CD4-positive, alpha-beta memory T cell (primary cell): ENCODE data around the gene KIZ. TPM values are rescaled to one million over a fixed set of nuclear protein-coding genes. Genes with fewer than 3 reads are reported as not detected.

Experiments
- CTCF ChIA-PET: fragments of 350-600 bp; sonication (Branson Sonifier 250); formaldehyde crosslinking; loops from one replicate; lab custom pipeline; 2021; ENCODE audit warnings: inconsistent platforms; ENCODE audit not compliant: partially characterized antibody; lab: Charles Lee
- POLR2A ChIA-PET: fragments of 350-600 bp; sonication (Branson Sonifier 250); formaldehyde crosslinking; loops from one replicate; lab custom pipeline; 2021; ENCODE audit not compliant: partially characterized antibody; lab: Charles Lee
- DNase-seq, 5 donors: peaks; one replicate each; pipeline versions ENCODE4 v3.0.0 to v3.0.0-alpha.2; 2020 to 2022; ENCODE audit warnings: mixed read lengths in 1 of 5
- H3K27ac ChIP-seq: one replicate; pipeline ENCODE4 v1.7.0; 2013; ENCODE audit warnings: low read depth, low read length
- H3K27me3 ChIP-seq: 2 replicates; pipeline ENCODE4 v1.7.0; 2013; ENCODE audit warnings: mild to moderate bottlenecking, low read length, moderate library complexity; ENCODE audit not compliant: insufficient read depth
- H3K36me3 ChIP-seq: 2 replicates; pipeline ENCODE4 v1.7.0; 2013; ENCODE audit warnings: mild to moderate bottlenecking, low read length, moderate library complexity; ENCODE audit not compliant: insufficient read depth
- H3K4me1 ChIP-seq: 2 replicates; pipeline ENCODE4 v1.7.0; 2013; ENCODE audit warnings: mild to moderate bottlenecking, low read length, moderate library complexity; ENCODE audit not compliant: insufficient read depth
- H3K4me3 ChIP-seq, 2 donors: one replicate each; pipeline ENCODE4 v1.7.0; 2013; ENCODE audit warnings: low read length in 2 of 2, mild to moderate bottlenecking in 1 of 2
- H3K9me3 ChIP-seq, 2 donors: one replicate each; pipeline ENCODE4 v1.7.0; 2013; ENCODE audit warnings: low read length in 2 of 2, control low read depth in 1 of 2; ENCODE audit not compliant: control insufficient read depth in 1 of 2
- H3K27ac Mint-ChIP-seq, 7 donors: one replicate each; pipeline ENCODE4 v1.8.0; 2020 to 2021; ENCODE audit warnings: mixed read lengths in 7 of 7, mild to moderate bottlenecking in 6 of 7, inconsistent platforms in 3 of 7, moderate library complexity in 3 of 7
- H3K27me3 Mint-ChIP-seq, 2 donors: one replicate each; pipeline ENCODE4 v1.8.0; 2020 to 2021; ENCODE audit warnings: mixed read lengths in 2 of 2
- H3K36me3 Mint-ChIP-seq, 2 donors: one replicate each; pipeline ENCODE4 v1.8.0; 2020 to 2021; ENCODE audit warnings: mixed read lengths in 2 of 2, inconsistent platforms in 1 of 2, mild to moderate bottlenecking in 1 of 2
- H3K4me1 Mint-ChIP-seq, 4 donors: one replicate each; pipeline ENCODE4 v1.8.0; 2020 to 2021; ENCODE audit warnings: mixed read lengths in 4 of 4, mild to moderate bottlenecking in 1 of 4
- H3K4me3 Mint-ChIP-seq, 8 donors: one replicate each; pipeline ENCODE4 v1.8.0; 2020 to 2021; ENCODE audit warnings: mixed read lengths in 8 of 8, mild to moderate bottlenecking in 7 of 8, moderate library complexity in 6 of 8, inconsistent platforms in 3 of 8
- H3K9me3 Mint-ChIP-seq, 8 donors: one replicate each; pipeline ENCODE4 v1.8.0; 2020 to 2021; ENCODE audit warnings: mixed read lengths in 8 of 8, mild to moderate bottlenecking in 5 of 8, inconsistent platforms in 3 of 8, moderate library complexity in 1 of 8
- intact Hi-C: fragments of 100-400 bp; cut with micrococcal nuclease; formaldehyde crosslinking; loops from one replicate; pipeline ENCODE4 v1.15.1; 2023
- polyA plus RNA-seq, 2 donors: library from polyadenylated mRNA; unstranded; fragments of 300-500 nt; fragmentation: Illumina TruSeq; gene quantifications; one replicate each; pipeline ENCODE4 v1.2.3, GENCODE V29; 2021
- total RNA-seq, 2 experiments: library from RNA; stranded (reverse); gene quantifications; one replicate each; pipeline ENCODE4 v1.2.3, GENCODE V29; 2021

KIZ gene
- total and polyA plus RNA-seq, 4 experiments from 2014 or later: 15.9 to 46.3 (median 25.4) TPM

- intact Hi-C loops: no loop called here
- no peak overlapping the region for H3K27ac ChIP-seq
- no peaks in the 10 kb centered on the region for H3K9me3 ChIP-seq
- no peak overlapping the region for H3K4me3 Mint-ChIP-seq
- ChIA-PET CTCF (interaction anchor here (7.4 kb wide), 1 partner anchor 11 kb away, joined by 33 read pairs; no protein-coding TSS in a partner anchor), POLR2A (no interaction called here)
- H3K4me3 ChIP-seq: no peak overlapping the region
- H3K27me3 ChIP-seq: no peaks in the 10 kb centered on the region
- no peak for DNase-seq
- H3K27me3 Mint-ChIP-seq: no peaks in the 10 kb centered on the region
- no peaks in the 10 kb centered on the region for H3K4me1 ChIP-seq
- H3K36me3 ChIP-seq: no peaks in the 10 kb centered on the region
- peaks cover 32 to 44% of the 10 kb centered on the region in 2 donors for H3K36me3 Mint-ChIP-seq
- no peaks in the 10 kb centered on the region for H3K9me3 Mint-ChIP-seq
- H3K27ac Mint-ChIP-seq: no peak overlapping the region
- no peaks in the 10 kb centered on the region for H3K4me1 Mint-ChIP-seq
These were observed 98.3 kb downstream of the KIZ start for GRCh38 chr20:21224217-21224616.

- H3K27ac ChIP-seq: no peak overlapping the region
- H3K4me1 Mint-ChIP-seq: no peaks in the 10 kb centered on the region
- no peaks in the 10 kb centered on the region for H3K36me3 ChIP-seq
- H3K4me3 ChIP-seq: no peak overlapping the region
- H3K4me1 ChIP-seq: no peaks in the 10 kb centered on the region
- ChIA-PET POLR2A (no interaction called here), CTCF (interaction anchor here (7.4 kb wide), 1 partner anchor 10 kb away, joined by 33 read pairs; no protein-coding TSS in a partner anchor)
- H3K4me3 Mint-ChIP-seq: no peak overlapping the region
- no peaks in the 10 kb centered on the region for H3K27me3 ChIP-seq
- H3K9me3 ChIP-seq: no peaks in the 10 kb centered on the region
- no peaks in the 10 kb centered on the region for H3K9me3 Mint-ChIP-seq
- peaks cover 34 to 45% of the 10 kb centered on the region in 2 donors for H3K36me3 Mint-ChIP-seq
- intact Hi-C loops: no loop called here
- H3K27ac Mint-ChIP-seq: no peak overlapping the region
- DNase-seq: no peak
- H3K27me3 Mint-ChIP-seq: no peaks in the 10 kb centered on the region
These were observed 99.5 kb downstream of the KIZ start for GRCh38 chr20:21225215-21225947.

- Histone ChIP-seq H3K4me3 (no peak overlapping the region), H3K36me3 (no peaks in the 10 kb centered on the region), H3K27me3 (no peaks in the 10 kb centered on the region), H3K4me1 (no peaks in the 10 kb centered on the region), H3K9me3 (no peaks in the 10 kb centered on the region), H3K27ac (no peak overlapping the region)
- no peaks in the 10 kb centered on the region for H3K4me1 Mint-ChIP-seq
- POLR2A ChIA-PET: no interaction called here
- intact Hi-C loops: no loop called here
- no peaks in the 10 kb centered on the region for H3K27me3 Mint-ChIP-seq
- CTCF ChIA-PET: interaction anchor here (2.2 kb wide), 1 partner anchor 277 kb away, joined by 14 read pairs; no protein-coding TSS in a partner anchor
- peaks cover 41 to 53% of the 10 kb centered on the region in 2 donors for H3K36me3 Mint-ChIP-seq
- DNase-seq: no peak
- H3K27ac Mint-ChIP-seq: peak overlapping the region in 1 of 7 donors; percentile 42
- H3K9me3 Mint-ChIP-seq: no peaks in the 10 kb centered on the region
- H3K4me3 Mint-ChIP-seq: no peak overlapping the region
These were observed 102.6 kb downstream of the KIZ start for GRCh38 chr20:21228511-21228910.

GRCh38 chr20:21229163-21229562 lies 103.3 kb downstream of the KIZ start:
- POLR2A ChIA-PET: no interaction called here
- Mint-ChIP-seq H3K4me3 (no peak overlapping the region), H3K9me3 (no peaks in the 10 kb centered on the region), H3K27ac (no peak overlapping the region), H3K36me3 (peaks cover 41 to 53% of the 10 kb centered on the region in 2 donors), H3K27me3 (no peaks in the 10 kb centered on the region), H3K4me1 (no peaks in the 10 kb centered on the region)
- H3K27ac ChIP-seq: no peak overlapping the region
- H3K36me3 ChIP-seq: no peaks in the 10 kb centered on the region
- DNase-seq: no peak
- no peaks in the 10 kb centered on the region for H3K9me3 ChIP-seq
- no peak overlapping the region for H3K4me3 ChIP-seq
- CTCF ChIA-PET: interaction anchor here (1.5 to 2.2 kb wide), 3 partner anchors 181 to 276 kb away, joined by 4 to 14 read pairs (median 4); no protein-coding TSS in a partner anchor
- H3K4me1 ChIP-seq: no peaks in the 10 kb centered on the region
- H3K27me3 ChIP-seq: no peaks in the 10 kb centered on the region
- intact Hi-C loops: no loop called here

GRCh38 chr20:21230220-21230619 lies 104.3 kb downstream of the KIZ start:
- intact Hi-C loops: no loop called here
- no peaks in the 10 kb centered on the region for H3K4me1 Mint-ChIP-seq
- H3K27ac ChIP-seq: no peak overlapping the region
- H3K36me3 ChIP-seq: no peaks in the 10 kb centered on the region
- no peaks in the 10 kb centered on the region for H3K9me3 ChIP-seq
- H3K9me3 Mint-ChIP-seq: no peaks in the 10 kb centered on the region
- POLR2A ChIA-PET: no interaction called here
- no peak overlapping the region for H3K4me3 Mint-ChIP-seq
- H3K27me3 Mint-ChIP-seq: no peaks in the 10 kb centered on the region
- CTCF ChIA-PET: interaction anchor here (1.5 to 2.2 kb wide), 3 partner anchors 182 to 275 kb away, joined by 4 to 14 read pairs (median 4); no protein-coding TSS in a partner anchor
- no peak overlapping the region for H3K27ac Mint-ChIP-seq
- H3K4me1 ChIP-seq: no peaks in the 10 kb centered on the region
- H3K36me3 Mint-ChIP-seq: peaks cover 38 to 53% of the 10 kb centered on the region in 2 donors
- no peaks in the 10 kb centered on the region for H3K27me3 ChIP-seq
- no peak for DNase-seq
- H3K4me3 ChIP-seq: no peak overlapping the region

- intact Hi-C loops: no loop called here
- Histone ChIP-seq H3K36me3 (no peaks in the 10 kb centered on the region), H3K4me3 (no peak overlapping the region), H3K9me3 (no peaks in the 10 kb centered on the region), H3K4me1 (peaks cover 1% of the 10 kb centered on the region), H3K27ac (no peak overlapping the region), H3K27me3 (no peaks in the 10 kb centered on the region)
- no peaks in the 10 kb centered on the region for H3K9me3 Mint-ChIP-seq
- no peak for DNase-seq
- no peaks in the 10 kb centered on the region for H3K4me1 Mint-ChIP-seq
- CTCF ChIA-PET: interaction anchor here (1.5 to 1.8 kb wide), 2 partner anchors 182 to 273 kb away, joined by 4 read pairs; no protein-coding TSS in a partner anchor
- no peaks in the 10 kb centered on the region for H3K27me3 Mint-ChIP-seq
- POLR2A ChIA-PET: no interaction called here
- H3K27ac Mint-ChIP-seq: no peak overlapping the region
- peaks cover 34 to 49% of the 10 kb centered on the region in 2 donors for H3K36me3 Mint-ChIP-seq
- H3K4me3 Mint-ChIP-seq: no peak overlapping the region
These were observed 104.8 kb downstream of the KIZ start for GRCh38 chr20:21230686-21231085.

GRCh38 chr20:21232546-21233280 lies 106.8 kb downstream of the KIZ start:
- peaks cover 2 to 4% (median 3%) of the 10 kb centered on the region in 4 donors for H3K4me1 Mint-ChIP-seq
- POLR2A ChIA-PET: no interaction called here
- no peak overlapping the region for H3K27ac Mint-ChIP-seq
- no peak overlapping the region for H3K4me3 Mint-ChIP-seq
- Histone ChIP-seq H3K27me3 (no peaks in the 10 kb centered on the region), H3K27ac (no peak overlapping the region), H3K4me1 (peaks cover 4% of the 10 kb centered on the region), H3K9me3 (no peaks in the 10 kb centered on the region), H3K36me3 (no peaks in the 10 kb centered on the region), H3K4me3 (no peak overlapping the region)
- H3K9me3 Mint-ChIP-seq: no peaks in the 10 kb centered on the region
- CTCF ChIA-PET: interaction anchor here (0.7 to 1.8 kb wide), 5 partner anchors 270 to 376 kb away, joined by 3 to 16 read pairs (median 3); no protein-coding TSS in a partner anchor
- H3K36me3 Mint-ChIP-seq: peaks cover 28 to 37% of the 10 kb centered on the region in 2 donors
- no peak for DNase-seq
- no peaks in the 10 kb centered on the region for H3K27me3 Mint-ChIP-seq
- intact Hi-C loops: no loop called here
